HG02759 (cell line): ENCODE measurements around the gene SERPINF2.
"Not testable (repeated sequence)": the region's sequence is repeated elsewhere in the genome, so short reads cannot be mapped to it uniquely, and the experiment has no call there.

Experiments
- ATAC-seq: cut with Tn5 transposase; IDR thresholded peaks from one replicate; pipeline ENCODE4 v1.9.1; 2021; ENCODE audit warnings: mild to moderate bottlenecking, moderate library complexity; ENCODE audit not compliant: unreplicated experiment

SERPINF2 gene

DNA sequence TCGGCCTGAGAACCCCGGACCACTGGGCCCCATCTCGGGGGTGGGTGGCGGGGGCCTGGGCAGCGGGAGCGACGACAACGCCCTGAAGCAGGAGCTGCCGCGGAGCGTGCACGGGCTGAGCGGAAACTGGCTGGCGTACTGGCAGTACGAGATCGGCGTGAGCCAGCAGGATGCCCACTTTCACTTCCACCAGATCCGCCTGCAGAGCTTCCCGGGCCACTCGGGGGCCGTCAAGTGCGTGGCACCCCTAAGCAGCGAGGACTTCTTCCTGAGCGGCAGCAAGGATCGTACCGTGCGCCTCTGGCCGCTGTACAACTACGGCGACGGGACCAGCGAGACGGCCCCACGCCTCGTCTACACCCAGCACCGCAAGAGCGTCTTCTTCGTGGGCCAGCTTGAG lies 8.9 kb upstream of the SERPINF2 start:
- no peak for ATAC-seq

DNA sequence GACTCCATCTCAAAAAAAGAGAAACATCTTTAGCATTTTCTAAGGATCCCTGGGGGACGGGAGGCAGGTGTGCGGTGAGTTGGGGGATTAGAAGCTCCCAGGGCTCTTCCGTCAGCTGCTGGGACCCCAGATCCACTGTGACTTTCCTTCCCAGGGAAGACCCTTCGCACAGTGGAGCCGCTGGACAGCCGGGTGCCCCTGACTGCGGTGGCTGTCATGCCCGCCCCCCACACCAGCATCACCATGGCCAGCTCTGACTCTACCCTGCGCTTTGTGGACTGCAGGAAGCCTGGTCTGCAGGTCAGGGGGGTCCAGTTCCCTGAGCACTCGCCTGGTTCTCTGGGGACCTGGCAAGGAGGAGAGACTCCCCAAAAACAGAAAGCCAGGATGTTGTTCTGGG lies 7.3 kb upstream of the SERPINF2 start:
- ATAC-seq = no peak

DNA sequence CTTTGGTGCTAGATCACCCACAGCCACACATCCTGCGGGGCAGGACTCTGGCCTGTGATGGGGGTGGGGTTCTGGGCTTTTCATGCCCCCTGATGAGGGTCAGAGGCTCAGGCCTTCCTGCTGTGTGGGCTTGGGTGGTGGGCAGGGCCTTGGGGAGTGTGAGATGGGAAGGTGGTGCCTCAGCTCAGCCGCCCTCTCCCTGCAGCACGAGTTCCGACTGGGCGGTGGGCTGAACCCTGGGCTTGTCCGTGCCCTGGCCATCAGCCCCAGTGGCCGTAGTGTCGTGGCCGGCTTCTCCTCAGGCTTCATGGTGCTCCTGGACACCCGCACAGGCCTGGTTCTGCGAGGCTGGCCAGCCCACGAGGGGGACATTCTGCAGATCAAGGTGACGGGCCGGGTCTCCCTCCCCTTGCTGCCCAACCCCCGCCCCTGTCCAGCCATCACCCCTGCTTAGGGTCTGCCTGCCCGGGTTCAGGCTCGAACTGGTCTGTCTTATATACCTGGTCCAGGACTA lies 6.8 kb upstream of the SERPINF2 start:
- no peak for ATAC-seq

DNA sequence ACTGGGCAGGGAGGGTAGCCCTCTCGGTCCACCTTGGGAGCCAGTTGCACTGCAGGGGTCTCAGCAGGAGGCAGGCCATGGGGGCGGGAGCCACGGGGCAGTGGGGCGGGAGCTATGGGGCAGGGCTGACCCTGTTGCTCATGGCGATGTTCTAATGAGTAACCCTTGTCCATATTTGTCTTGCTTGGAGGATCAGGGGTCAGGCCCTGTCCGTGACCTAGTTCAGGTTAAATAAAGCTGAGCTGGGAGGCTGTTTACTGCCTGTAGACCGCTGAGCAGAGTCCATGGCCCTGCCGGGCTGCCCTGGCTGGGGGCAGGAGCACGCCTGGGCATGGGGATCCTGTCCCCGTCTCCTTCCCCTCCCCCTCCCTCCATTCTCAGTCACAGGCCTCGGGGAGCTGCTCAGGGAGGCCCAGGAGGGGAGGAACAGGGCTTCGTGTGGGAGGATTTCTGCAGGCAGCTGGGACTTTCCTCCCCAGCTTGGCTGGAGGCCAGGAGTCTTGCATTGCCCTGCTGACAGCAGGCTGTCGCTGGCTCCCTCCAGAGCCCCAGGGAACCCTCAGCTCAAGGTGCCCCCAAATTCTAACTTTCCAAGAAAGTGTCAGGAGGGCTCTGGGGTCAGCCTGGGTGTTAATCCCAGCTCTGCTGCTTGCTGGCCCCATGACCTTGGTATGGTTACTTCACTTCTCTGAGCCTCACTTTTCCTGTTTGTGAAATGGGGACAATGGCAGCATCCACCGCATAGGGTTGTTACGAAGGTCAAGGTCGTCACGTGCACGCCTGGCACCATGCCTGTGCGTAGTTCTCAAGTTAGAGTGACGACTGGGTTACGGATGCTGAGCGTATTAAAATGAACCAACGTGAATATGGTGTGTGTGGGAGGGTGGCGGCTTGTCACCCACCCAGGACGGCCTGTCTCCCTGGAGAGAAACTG lies 6.1 kb upstream of the SERPINF2 start:
- ATAC-seq = no peak

DNA sequence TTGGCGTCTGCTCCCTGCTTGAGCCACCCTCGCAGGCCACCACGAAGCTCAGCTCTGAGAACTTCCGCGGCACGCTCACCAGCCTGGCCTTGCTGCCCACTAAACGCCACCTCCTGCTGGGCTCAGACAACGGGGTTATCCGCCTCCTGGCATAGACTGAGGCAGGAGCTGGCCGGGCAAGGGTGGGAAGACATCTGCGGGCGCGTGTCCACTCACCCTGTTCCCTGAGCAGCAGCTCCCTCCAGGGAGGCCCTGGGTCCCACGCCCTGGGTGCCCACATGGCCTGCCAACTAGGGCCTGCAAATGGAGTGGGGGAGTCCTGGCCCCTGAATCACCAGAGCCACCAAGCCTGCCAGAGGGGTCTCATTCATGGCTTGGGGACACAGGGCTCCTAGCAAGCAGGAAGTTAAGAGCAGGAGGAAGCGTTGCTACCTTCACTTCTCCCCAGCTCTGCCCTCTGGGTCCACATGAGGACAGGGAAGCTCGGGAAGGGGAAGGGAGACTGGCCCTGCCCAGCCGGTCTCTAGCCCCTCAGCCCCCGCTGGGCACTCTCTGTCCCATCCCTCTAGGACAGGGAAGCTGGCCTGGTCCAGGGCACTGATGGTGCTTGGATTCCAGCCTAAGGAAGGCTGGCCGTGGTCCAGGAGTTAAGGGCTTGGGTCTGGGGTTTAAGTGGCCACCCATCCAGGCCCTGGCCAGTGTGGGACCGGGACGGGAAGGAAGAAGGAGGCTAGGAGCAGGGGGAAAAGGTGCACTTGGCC lies 5.0 kb upstream of the SERPINF2 start:
- no peak for ATAC-seq

DNA sequence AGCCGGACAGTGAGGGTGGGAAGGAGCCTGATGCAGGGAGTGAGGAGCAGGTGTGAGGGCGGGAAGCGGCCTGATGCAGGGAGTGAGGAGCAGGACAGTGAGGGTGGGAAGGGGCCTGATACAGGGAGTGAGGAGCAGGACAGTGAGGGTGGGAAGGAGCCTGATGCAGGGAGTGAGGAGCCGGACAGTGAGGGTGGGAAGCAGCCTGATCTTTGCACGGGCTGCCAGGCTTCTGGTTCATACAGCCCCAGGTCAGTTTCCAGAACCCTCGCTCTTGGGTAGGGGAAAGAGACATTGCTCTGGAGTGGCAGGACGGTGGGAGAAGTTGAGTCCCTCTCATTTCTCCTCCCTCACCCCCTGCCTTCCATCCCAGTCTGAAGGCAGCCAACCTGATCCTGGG lies 772 bp upstream of the SERPINF2 start:
- ATAC-seq = not testable (repeated sequence)

DNA sequence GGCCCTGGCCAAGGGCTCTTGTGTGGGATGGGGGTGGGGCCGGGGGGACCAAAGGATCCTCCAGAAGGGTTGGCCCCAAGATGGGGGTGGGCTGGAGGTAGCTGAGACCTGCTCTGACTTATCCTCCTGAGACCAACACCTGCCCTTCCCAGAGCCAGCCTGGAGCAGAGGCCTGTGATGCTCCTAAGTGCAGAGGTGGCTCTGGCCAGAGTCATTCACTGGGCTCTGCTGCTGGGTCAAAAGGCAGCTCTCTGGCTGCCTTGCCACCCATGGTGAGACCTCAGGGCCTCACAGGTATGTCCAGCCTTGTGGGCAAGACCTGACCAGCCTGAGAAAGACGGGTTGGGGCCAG lies 393 bp downstream of the SERPINF2 start:
- ATAC-seq = no peak

DNA sequence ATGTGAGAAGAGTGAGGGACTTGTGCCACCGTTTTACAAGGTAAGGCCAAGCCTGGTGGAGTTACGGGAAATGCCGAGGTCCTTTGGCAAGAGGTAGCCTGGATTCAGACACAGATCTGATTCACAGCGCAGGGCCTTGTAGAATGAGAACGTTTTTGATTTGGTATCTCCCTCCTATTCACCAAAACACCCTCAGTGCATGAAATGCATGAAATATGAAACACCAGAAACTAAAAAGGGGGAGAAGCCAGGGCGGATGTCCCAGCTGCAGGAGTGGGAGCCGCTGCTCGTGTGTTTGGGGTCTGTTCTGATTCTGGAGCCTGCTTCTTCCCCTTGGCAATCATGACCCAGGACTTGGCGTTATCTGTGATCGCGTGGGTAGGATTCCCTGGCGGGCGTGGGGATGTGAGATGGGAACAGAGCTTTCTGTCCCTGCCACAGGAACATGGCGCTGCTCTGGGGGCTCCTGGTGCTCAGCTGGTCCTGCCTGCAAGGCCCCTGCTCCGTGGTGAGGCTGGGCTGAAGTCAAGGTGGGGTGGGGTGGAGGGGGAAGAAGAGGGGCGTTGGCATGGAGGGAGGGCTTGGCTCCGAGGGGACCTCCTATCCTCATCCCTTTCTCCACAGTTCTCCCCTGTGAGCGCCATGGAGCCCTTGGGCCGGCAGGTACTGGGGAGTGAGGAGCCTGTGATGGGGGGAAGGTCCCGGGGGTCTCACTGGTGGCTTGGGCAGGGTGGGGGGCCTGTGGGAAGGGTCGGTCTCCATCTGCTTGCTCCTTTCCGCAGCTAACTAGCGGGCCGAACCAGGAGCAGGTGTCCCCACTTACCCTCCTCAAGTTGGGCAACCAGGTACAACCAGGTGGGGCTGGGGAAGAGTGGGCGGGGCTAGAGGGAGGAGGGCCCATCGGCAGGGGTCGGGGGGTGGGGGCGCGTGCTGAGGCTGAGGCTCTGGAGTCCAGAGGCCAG lies 2.2 kb downstream of the SERPINF2 start:
- ATAC-seq = no peak

DNA sequence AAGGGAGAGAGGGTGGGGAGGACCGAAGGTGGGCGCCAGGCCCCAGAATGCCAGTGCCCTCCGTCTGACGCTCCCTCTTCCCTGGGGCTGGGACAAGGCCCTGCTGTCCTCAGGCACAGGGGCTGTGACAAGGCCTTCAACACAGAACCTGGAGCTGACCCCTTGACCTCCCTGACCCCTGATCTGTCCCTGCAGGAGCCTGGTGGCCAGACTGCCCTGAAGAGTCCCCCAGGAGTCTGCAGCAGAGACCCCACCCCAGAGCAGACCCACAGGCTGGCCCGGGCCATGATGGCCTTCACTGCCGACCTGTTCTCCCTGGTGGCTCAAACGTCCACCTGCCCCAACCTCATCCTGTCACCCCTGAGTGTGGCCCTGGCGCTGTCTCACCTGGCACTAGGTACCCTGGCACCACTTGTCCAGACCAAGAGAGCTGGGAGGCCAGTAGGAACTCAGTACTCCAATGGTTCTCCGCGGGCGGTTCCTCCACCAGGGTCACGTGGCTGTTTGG lies 2.9 kb downstream of the SERPINF2 start:
- ATAC-seq = no peak

DNA sequence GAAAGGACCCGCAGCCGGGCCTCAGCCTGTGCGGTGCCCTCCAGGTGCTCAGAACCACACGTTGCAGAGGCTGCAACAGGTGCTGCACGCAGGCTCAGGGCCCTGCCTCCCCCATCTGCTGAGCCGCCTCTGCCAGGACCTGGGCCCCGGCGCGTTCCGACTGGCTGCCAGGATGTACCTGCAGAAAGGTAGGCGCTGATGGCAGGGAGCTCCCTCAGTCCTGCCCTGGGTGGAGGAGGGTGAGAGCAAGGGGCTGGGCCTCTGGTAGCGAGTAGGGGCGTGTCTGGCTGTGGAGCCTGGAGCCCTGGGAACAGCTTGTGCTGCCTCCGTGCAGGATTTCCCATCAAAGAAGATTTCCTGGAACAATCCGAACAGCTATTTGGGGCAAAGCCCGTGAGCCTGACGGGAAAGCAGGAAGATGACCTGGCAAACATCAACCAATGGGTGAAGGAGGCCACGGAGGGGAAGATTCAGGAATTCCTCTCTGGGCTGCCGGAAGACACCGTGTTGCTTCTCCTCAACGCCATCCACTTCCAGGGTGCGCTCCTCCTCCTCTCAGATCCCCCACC lies 4.4 kb downstream of the SERPINF2 start:
- no peak for ATAC-seq

DNA sequence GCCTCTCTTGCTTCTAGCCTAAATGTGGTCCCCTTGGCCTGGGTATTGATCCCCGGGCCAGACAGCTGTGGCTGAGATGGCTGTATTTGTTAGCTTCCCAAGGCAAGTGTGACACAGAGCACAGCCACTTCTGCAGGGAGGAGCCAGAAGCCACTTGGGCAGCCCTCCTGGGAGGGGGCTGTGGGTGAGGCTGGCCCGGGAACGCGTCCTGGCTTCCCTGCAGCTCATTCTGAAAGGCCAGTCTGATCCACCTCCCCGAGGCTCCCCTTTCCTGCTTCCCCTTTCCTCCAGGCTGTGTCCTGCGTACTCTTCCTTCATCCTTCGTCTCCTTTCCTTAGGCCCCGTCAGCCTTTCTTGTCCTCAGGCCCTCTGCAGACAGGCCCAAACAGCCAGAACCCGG lies 8.0 kb downstream of the SERPINF2 start:
- ATAC-seq = no peak

DNA sequence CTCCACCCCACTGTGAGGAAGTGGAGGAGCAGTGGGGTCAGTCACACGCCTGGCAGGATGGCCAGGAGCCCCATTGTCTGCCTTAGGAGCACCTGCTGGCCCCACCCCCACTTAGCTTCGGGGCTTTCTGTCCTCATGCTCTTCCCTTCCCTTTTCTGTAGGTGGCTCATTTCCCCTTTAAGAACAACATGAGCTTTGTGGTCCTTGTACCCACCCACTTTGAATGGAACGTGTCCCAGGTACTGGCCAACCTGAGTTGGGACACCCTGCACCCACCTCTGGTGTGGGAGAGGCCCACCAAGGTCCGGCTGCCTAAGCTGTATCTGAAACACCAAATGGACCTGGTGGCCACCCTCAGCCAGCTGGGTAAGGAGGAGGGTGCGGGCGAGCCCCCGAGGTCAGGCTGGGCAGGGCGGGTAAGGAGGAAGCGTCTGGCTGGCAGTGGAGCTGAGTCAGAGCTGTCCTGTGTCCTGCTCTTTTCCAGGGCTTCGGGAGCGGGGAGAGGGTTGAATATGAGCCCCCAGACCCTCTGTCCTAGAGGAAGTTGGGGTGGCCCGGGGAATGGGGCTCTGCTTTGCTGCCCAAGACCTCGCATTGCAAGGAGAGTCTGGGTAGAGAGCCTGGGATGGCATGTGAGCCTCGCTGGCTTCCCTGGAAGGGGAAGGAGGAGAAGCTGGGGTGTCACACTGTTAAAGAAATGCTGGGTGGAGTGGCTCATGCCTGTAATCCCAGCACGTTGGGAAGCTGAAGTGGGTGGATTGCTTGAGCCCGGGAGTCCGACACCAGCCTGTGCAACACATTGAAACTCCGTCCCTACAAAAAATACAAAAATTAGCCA lies 10.0 kb downstream of the SERPINF2 start:
- ATAC-seq = no peak

DNA sequence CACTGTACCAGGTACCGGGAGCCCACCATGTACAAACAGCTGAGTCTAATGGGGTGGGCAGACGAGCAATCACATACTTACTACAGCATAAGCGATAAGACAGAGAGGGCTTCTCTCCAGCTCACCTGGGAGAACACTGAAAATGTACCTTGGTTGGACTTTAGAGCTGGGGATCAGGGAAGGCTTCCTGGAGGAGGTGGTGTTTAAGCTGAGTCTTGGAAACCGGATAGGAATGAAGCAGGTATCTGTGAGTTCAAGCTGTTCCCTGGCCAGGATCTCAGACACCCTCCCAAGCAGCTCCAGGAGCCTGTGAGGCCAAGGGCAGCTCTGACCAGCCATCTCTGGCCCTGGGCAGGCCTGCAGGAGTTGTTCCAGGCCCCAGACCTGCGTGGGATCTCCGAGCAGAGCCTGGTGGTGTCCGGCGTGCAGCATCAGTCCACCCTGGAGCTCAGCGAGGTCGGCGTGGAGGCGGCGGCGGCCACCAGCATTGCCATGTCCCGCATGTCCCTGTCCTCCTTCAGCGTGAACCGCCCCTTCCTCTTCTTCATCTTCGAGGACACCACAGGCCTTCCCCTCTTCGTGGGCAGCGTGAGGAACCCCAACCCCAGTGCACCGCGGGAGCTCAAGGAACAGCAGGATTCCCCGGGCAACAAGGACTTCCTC lies 11.2 kb downstream of the SERPINF2 start:
- no peak for ATAC-seq

DNA sequence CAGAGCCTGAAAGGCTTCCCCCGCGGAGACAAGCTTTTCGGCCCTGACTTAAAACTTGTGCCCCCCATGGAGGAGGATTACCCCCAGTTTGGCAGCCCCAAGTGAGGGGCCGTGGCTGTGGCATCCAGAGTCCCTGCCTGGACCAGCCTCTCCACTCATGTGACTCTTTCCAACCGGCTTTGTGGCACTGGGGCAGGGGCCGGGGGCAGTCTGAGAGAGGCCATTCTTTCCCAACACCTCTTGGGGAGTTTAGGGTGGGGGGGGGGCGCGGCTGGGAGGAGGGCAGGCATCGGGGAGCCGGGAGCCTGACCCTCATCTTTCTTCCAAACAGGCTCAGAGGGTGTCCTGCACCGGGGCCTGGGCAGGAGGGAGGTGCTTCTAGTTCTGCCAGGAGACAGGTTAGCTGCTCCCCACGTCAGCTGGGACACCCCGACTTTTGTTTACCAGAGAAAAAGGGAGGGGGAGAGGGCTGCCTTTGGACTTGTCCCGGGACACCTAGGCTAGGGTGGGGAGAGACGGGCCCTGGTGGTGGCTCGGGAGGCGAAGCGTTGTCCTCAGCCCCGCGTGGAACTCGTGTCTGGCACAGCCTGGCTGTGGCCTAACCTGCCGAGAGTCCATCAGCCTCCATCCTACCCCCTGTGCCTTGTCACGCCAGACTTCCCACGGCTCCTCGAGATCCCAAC lies 11.9 kb downstream of the SERPINF2 start:
- no peak for ATAC-seq

DNA sequence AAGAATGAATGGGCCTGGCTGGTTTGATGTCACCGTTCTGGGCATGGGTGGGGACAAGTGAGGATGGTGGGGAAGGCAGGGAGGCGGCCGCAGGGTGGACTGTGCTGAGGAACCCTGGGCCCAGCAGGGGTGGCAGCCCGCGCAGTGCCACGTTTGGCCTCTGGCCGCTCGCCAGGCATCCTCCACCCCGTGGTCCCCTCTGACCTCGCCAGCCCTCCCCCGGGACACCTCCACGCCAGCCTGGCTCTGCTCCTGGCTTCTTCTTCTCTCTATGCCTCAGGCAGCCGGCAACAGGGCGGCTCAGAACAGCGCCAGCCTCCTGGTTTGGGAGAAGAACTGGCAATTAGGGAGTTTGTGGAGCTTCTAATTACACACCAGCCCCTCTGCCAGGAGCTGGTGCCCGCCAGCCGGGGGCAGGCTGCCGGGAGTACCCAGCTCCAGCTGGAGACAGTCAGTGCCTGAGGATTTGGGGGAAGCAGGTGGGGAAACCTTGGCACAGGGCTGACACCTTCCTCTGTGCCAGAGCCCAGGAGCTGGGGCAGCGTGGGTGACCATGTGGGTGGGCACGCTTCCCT lies 12.7 kb downstream of the SERPINF2 start:
- no peak for ATAC-seq

DNA sequence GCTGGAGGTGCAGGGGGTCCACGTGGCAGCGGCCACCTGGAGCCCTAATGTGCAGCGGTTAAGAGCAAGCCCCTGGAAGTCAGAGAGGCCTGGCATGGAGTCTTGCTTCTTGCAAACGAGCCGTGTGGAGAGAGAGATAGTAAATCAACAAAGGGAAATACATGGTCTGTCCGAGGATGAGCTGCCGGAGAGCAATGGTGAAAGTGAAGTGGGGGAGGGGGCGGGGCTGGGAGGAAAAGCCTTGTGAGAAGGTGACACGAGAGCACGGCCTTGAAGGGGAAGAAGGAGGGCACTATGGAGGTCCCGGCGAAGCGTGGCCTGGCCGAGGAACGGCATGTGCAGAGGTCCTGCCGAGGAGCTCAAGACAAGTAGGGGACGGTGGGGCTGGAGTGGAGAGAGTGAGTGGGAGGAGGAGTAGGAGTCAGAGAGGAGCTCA lies 13.2 kb downstream of the SERPINF2 start:
- ATAC-seq = no peak

DNA sequence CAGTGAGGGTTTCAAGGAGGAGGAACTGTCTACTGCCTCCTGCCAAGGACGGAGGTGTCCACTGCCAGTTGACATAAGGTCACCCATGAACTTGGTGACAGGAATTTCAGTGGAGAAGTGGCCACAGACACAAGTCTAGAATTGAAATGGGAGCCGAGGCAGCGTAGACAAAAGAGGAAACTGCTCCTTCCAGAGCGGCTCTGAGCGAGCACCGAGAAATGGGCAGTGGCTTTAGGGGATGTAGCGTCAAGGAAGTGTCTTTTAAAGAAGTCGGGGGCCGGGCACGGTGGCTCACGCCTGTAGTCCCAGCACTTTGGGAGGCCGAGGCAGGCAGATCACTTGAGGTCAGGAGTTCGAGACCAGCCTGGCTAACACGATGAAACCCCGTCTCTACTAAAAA lies 16.1 kb downstream of the SERPINF2 start:
- no peak for ATAC-seq

DNA sequence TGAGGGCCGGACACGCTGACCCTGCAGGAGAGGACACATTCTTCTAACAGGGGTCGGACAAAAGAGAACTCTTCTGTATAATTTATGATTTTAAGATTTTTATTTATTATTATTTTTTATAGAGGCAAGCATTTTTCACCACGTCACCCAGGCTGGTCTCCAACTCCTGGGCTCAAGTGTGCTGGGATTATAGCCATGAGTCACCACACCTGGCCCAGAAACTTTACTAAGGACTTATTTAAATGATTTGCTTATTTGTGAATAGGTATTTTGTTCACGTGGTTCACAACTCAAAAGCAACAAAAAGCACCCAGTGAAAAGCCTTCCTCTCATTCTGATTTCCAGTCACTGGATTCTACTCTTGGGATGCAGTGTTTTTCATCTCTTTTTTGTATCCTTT lies 16.9 kb downstream of the SERPINF2 start:
- no peak for ATAC-seq
